ENCODE measurements around the gene ICAM2. TPM values are rescaled to one million over a fixed set of nuclear protein-coding genes. Genes with fewer than 3 reads are reported as not detected.

The ICAM2 gene
- total RNA-seq, 1 donor from 2014 or later = 43.3 TPM

DNA sequence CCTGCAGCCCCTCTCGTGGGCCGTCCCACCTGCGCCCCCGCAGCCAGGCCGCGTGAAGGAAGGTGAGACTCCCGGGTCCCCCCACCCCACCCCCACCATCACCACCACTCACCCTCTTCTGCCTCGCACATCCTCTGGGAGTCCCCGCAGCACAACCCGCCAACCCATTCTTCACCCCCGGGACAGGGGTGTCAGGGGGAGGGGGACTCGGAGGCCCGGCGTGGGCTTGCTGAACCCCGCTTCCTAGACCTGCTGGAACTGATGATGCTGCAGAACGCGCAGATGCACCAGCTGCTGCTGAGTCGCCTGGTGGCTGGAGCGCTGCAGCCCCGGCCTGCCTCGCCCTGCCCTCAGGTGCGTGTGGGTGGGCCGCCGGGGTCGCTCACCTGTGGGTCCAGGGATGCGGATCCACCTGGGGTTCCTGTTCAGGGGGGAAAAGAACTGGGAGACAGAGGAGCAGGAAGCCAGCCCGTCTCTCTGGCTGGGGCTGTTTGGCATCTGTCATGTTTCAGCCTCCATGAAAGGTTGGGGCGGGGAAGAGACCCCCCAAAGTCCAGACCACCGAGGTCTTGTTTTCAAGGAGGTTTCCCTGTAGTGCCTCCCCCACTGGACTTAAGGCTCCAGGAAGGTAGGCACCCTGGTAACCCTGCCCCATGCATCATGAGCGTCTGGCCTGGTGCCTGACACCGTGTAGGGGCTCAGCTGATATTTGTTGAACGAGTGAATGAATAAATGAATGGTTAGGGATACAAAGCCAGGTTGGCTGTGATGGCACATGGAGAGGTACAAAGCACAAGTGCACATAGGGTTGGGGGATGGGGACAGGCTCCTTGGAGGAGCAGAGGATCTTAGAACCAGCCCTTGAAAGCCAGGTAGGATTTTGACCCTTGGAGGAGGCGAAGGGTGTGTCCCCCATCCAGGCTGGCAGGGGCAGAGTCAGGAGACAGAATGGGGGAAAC is 21.4 kb downstream of the ICAM2 start:
- peak overlapping the region in 1 of 3 donors; percentile 33 for H3K9ac ChIP-seq (ENCODE audit: low read depth in 1 of 3, low read length in 3 of 3)
- no peak overlapping the region for H3K27ac ChIP-seq (ENCODE audit: low read depth, low read length)
- no peaks in the 10 kb centered on the region for H3K9me3 ChIP-seq (ENCODE audit: control insufficient read depth in 3 of 3, low read length in 3 of 3)
- H3K36me3 ChIP-seq (ENCODE audit: control insufficient read depth in 3 of 3, insufficient read depth in 3 of 3, low read length in 3 of 3) = peaks cover 0 to 3% (median 0%) of the 10 kb centered on the region in 3 donors
- H3K27me3 ChIP-seq (ENCODE audit: control insufficient read depth in 3 of 3, insufficient read depth in 3 of 3, low read length in 3 of 3) = peaks cover 20 to 54% (median 38%) of the 10 kb centered on the region in 3 donors
- peak overlapping the region in 1 of 3 donors; percentile 62 for H3K4me3 ChIP-seq (ENCODE audit: low read length in 3 of 3)
- peaks cover 10 to 26% (median 23%) of the 10 kb centered on the region in 3 donors for H3K4me1 ChIP-seq (ENCODE audit: control insufficient read depth in 3 of 3, insufficient read depth in 3 of 3, low read length in 3 of 3)

DNA sequence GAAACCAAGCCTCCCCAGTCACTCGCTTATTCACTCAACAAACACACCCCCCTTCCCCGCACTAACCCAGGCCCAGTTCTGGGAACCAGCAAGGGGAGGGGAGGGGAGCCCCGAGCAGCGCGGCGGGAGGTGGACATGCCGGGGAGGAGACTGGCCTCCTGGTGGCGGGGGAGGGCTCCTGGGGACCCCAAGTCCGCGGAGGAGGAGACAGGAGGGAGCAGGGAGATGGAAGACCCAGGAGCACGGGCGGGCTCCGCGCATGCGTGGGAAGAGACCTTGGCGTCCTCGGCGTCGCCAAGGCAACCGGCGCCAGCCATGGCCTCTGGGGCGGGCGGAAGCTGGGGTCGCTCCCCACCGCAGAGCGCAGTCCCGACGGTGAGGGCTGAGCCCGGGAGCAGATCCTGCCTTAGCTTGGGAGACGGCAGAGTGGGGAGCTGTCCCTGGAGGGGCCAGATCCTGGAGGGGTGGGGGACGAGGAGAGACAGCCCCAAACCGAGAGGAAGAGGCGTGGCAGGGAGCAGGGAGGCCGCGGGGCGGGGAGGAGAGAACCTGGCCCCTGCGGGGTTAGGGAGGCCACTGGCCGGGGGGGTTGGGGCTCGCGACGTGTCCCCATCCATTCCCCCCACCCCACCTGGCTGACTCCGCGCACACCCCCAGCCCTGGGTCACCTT is 22.2 kb downstream of the ICAM2 start, which contains the start of gene PRR29:
Gene PRR29 (plus strand): TSS at position 302 of the 671 bp plus-strand sequence. CDS start 14 bp downstream, at position 316.
- peak within 1 kb of the TSS in 2 of 3 donors; percentile 34 to 69 for H3K9ac ChIP-seq (ENCODE audit: low read depth in 1 of 3, low read length in 3 of 3)
- peak within 1 kb of the TSS; percentile 52 for H3K27ac ChIP-seq (ENCODE audit: low read depth, low read length)

DNA sequence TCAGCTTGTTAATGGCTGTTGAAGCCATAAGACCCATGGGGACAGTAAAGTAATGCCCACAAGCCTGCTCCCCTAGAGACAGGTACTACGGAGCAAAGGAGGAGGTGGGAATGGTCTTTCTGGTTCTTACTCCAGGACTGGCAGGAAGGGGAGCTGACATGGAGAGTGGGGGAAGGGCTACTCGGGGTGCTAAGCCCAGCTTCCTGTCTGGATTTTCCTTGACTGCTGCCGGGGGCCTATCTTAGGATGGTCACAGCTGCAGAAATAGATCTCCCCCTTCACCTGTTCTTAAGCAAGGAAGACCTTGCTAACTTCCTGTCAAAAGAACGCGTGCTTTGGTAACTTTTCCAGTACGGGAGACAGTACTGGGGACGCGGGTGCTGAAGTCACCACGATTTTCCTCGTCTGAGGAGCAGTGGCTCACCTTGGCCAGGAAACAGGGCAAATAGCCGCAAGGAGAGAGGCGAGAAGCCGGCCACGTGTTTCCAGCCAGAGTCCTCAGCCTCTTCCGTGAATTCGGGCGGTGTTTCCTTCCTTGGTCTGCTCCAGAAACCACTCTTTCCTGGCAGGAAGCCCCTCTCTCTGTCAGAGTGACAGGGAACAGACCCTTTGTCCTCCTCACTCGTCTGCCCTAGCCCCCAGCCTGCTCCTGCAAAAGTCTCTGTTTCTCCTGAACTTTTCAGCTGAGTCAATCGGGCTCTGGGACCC is 22.9 kb downstream of the ICAM2 start:
- H3K9me3 ChIP-seq (ENCODE audit: control insufficient read depth in 3 of 3, low read length in 3 of 3) = no peaks in the 10 kb centered on the region
- H3K27me3 ChIP-seq (ENCODE audit: control insufficient read depth in 3 of 3, insufficient read depth in 3 of 3, low read length in 3 of 3) = peaks cover 15 to 47% (median 32%) of the 10 kb centered on the region in 3 donors
- H3K36me3 ChIP-seq (ENCODE audit: control insufficient read depth in 3 of 3, insufficient read depth in 3 of 3, low read length in 3 of 3) = peaks cover 0 to under 1% (median 0%) of the 10 kb centered on the region in 3 donors
- H3K4me3 ChIP-seq (ENCODE audit: low read length in 3 of 3) = peak overlapping the region in 2 of 3 donors; percentile 62 to 72
- H3K4me1 ChIP-seq (ENCODE audit: control insufficient read depth in 3 of 3, insufficient read depth in 3 of 3, low read length in 3 of 3) = peaks cover 10 to 23% (median 21%) of the 10 kb centered on the region in 3 donors
- peak overlapping the region in 2 of 3 donors; percentile 34 to 50 for H3K9ac ChIP-seq (ENCODE audit: low read depth in 1 of 3, low read length in 3 of 3)
- H3K27ac ChIP-seq (ENCODE audit: low read depth, low read length) = peak overlapping the region; percentile 52

More for the DNA sequence above, 22.2 kb downstream of the ICAM2 start, which contains the start of gene PRR29:
- Histone ChIP-seq H3K9me3 (ENCODE audit: control insufficient read depth in 3 of 3, low read length in 3 of 3) (no peaks in the 10 kb centered on the region), H3K4me3 (ENCODE audit: low read length in 3 of 3) (peak within 1 kb of the TSS; percentile 62 to 72 (median 62)), H3K27me3 (ENCODE audit: control insufficient read depth in 3 of 3, insufficient read depth in 3 of 3, low read length in 3 of 3) (peaks cover 19 to 47% (median 34%) of the 10 kb centered on the region in 3 donors), H3K4me1 (ENCODE audit: control insufficient read depth in 3 of 3, insufficient read depth in 3 of 3, low read length in 3 of 3) (peaks cover 10 to 25% (median 23%) of the 10 kb centered on the region in 3 donors), H3K36me3 (ENCODE audit: control insufficient read depth in 3 of 3, insufficient read depth in 3 of 3, low read length in 3 of 3) (peaks cover 0 to 3% (median 0%) of the 10 kb centered on the region in 3 donors)

DNA sequence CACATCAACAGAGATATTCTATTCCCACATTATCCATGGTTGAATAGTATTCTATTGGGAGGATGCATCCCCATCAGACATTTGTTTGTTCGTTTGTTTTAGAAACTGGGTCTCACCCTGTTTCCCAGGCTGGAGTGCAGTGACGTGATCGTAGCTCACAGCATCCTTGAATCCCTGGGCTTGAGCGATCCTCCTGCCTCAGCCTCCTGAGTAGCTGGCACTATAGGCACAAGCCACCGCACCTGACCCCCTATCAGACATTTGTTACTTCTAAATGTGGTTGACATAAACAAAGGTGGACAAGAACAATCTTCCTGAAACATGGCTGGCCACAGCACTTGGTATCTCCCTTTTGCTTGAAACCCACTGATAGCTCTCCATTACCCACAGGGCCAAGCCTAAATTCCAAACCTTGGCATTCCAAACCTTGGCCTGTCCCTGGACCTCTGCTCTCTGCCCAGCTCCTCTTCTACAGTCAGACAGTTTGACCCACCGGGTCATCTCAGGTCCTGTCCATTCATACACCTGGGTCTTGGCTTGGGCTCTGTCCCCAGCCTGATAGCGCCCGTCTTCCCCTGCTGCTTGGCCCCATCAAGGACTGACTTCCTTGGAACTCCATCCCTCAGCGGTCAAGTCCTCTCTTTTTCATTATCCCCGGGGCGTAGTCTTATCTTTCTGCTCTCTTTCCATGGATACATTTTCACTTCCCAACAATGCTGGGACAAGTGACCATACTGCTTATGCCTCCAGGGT is 23.8 kb downstream of the ICAM2 start:
- peak overlapping the region; percentile 52 for H3K27ac ChIP-seq (ENCODE audit: low read depth, low read length)
- no peak overlapping the region for H3K9ac ChIP-seq (ENCODE audit: low read depth in 1 of 3, low read length in 3 of 3)
- H3K4me1 ChIP-seq (ENCODE audit: control insufficient read depth in 3 of 3, insufficient read depth in 3 of 3, low read length in 3 of 3) = peaks cover 10 to 23% (median 20%) of the 10 kb centered on the region in 3 donors
- peaks cover 15 to 44% (median 28%) of the 10 kb centered on the region in 3 donors for H3K27me3 ChIP-seq (ENCODE audit: control insufficient read depth in 3 of 3, insufficient read depth in 3 of 3, low read length in 3 of 3)
- no peak overlapping the region for H3K4me3 ChIP-seq (ENCODE audit: low read length in 3 of 3)
- no peaks in the 10 kb centered on the region for H3K9me3 ChIP-seq (ENCODE audit: control insufficient read depth in 3 of 3, low read length in 3 of 3)
- no peaks in the 10 kb centered on the region for H3K36me3 ChIP-seq (ENCODE audit: control insufficient read depth in 3 of 3, insufficient read depth in 3 of 3, low read length in 3 of 3)

DNA sequence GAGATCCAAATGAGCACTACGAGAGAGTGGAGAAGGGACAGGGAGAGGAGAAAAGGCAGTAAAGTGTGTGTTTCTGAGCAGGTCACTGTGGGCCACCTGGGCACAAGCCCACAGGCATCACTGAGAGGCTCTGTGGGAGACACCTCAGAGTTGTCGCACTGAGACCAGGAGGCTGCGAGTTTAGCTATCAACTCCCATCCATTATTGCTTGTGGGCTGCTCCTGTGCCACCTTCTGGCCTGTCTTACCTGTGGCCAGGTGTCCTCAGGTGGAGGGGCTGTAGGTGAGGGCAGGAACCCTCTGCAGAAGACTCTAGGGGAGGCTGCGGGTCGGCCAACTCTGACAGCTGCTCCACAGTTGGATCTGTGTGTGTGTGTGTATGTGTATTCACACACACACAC is 24.8 kb downstream of the ICAM2 start:
- Histone ChIP-seq H3K27ac (ENCODE audit: low read depth, low read length) (no peak overlapping the region), H3K4me3 (ENCODE audit: low read length in 3 of 3) (no peak overlapping the region), H3K27me3 (ENCODE audit: control insufficient read depth in 3 of 3, insufficient read depth in 3 of 3, low read length in 3 of 3) (peaks cover 17 to 37% (median 28%) of the 10 kb centered on the region in 3 donors), H3K36me3 (ENCODE audit: control insufficient read depth in 3 of 3, insufficient read depth in 3 of 3, low read length in 3 of 3) (no peaks in the 10 kb centered on the region), H3K9ac (ENCODE audit: low read depth in 1 of 3, low read length in 3 of 3) (no peak overlapping the region), H3K4me1 (ENCODE audit: control insufficient read depth in 3 of 3, insufficient read depth in 3 of 3, low read length in 3 of 3) (peaks cover 12 to 26% (median 22%) of the 10 kb centered on the region in 3 donors), H3K9me3 (ENCODE audit: control insufficient read depth in 3 of 3, low read length in 3 of 3) (no peaks in the 10 kb centered on the region)

DNA sequence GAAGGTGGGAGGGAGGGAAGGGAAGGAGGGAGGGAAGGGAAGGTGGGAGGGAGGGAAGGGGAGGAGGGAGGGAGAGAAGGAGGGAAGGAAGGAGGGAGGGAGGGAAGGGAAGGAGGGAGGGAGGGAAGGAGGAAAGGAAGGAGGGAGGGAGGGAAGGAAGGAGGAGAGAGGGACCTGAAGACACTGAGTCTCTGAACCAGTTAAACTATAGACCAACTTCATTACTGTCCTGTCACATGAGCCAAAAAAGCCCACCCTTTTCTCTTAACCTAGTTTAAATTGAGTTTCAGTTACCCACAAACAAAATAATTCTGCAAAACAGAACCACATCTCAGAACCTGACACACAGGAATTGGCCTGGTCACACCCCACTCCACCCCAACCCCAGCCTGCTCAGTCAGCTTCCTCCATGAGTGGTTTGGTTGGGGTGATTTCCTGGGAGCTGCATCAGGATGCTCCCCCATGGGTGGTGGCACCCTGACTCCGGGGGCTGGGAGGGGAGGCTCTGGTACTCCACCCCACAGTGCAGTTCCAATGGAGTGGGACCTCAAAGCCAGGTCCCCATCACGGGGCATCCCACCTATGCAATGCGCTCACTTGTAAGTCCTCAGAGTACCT is 27.0 kb downstream of the ICAM2 start:
- Histone ChIP-seq H3K9me3 (ENCODE audit: control insufficient read depth in 3 of 3, low read length in 3 of 3) (no peaks in the 10 kb centered on the region), H3K9ac (ENCODE audit: low read depth in 1 of 3, low read length in 3 of 3) (no peak overlapping the region), H3K4me1 (ENCODE audit: control insufficient read depth in 3 of 3, insufficient read depth in 3 of 3, low read length in 3 of 3) (peaks cover 19 to 30% (median 27%) of the 10 kb centered on the region in 3 donors), H3K36me3 (ENCODE audit: control insufficient read depth in 3 of 3, insufficient read depth in 3 of 3, low read length in 3 of 3) (no peaks in the 10 kb centered on the region), H3K27ac (ENCODE audit: low read depth, low read length) (no peak overlapping the region), H3K27me3 (ENCODE audit: control insufficient read depth in 3 of 3, insufficient read depth in 3 of 3, low read length in 3 of 3) (peaks cover 4 to 22% (median 13%) of the 10 kb centered on the region in 3 donors), H3K4me3 (ENCODE audit: low read length in 3 of 3) (no peak overlapping the region)

DNA sequence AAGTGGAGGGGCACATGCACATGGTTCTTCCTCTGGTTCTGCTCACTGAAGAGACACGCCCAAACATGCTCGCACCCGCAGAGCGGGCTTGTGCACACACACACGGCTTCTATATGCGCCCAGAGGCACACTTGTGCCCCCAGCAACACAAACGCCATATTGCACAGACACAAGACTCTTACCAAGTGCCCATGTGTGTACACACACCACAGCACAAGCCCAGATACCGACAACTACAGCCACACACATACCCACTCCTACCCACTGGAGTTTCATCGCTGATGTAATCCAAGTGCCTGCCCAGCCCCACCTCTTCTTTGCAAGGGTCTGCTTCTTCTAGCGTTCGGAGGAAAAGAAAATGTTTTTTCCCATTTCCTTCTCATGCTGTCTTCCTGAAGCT is 28.8 kb downstream of the ICAM2 start:
- no peak overlapping the region for H3K9ac ChIP-seq (ENCODE audit: low read depth in 1 of 3, low read length in 3 of 3)
- no peaks in the 10 kb centered on the region for H3K9me3 ChIP-seq (ENCODE audit: control insufficient read depth in 3 of 3, low read length in 3 of 3)
- H3K27ac ChIP-seq (ENCODE audit: low read depth, low read length) = no peak overlapping the region
- H3K27me3 ChIP-seq (ENCODE audit: control insufficient read depth in 3 of 3, insufficient read depth in 3 of 3, low read length in 3 of 3) = peaks cover 0 to 4% (median 4%) of the 10 kb centered on the region in 3 donors
- H3K36me3 ChIP-seq (ENCODE audit: control insufficient read depth in 3 of 3, insufficient read depth in 3 of 3, low read length in 3 of 3) = peaks cover 0 to 2% (median 0%) of the 10 kb centered on the region in 3 donors
- H3K4me1 ChIP-seq (ENCODE audit: control insufficient read depth in 3 of 3, insufficient read depth in 3 of 3, low read length in 3 of 3) = peaks cover 24 to 31% (median 28%) of the 10 kb centered on the region in 3 donors
- no peak overlapping the region for H3K4me3 ChIP-seq (ENCODE audit: low read length in 3 of 3)

DNA sequence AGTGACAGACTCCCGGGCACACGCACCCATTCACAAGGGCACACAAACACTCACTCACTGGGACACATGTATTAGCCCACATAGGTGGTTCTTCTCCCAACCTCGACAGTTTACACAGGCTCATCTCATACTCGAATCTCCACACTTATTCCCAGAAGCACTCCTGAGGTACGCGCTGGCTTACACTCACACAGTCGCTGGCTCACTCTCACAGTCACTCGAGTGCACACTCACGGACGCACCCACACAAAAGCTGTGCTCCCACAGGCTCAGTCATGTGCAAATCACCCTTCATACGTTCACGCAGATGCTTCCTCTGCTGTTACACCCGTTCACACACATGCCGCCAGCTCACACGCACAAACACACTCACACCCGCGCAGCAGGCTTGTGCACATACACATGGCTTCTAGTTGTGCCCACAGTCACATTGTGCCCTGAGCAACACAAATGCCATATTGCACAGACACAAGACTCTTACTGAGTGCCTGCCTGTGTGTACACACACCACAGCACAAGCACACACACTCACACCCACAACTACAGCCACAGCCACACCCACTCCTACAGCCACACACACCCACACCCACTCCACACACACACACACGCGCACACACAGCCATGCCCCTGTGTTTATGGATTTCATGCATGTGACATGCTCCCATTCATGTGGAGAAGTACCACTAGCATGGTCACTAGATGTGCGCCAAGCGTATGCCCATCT is 30.6 kb downstream of the ICAM2 start:
- H3K36me3 ChIP-seq (ENCODE audit: control insufficient read depth in 3 of 3, insufficient read depth in 3 of 3, low read length in 3 of 3) = peaks cover 0 to 2% (median 0%) of the 10 kb centered on the region in 3 donors
- H3K9me3 ChIP-seq (ENCODE audit: control insufficient read depth in 3 of 3, low read length in 3 of 3) = no peaks in the 10 kb centered on the region
- peaks cover 0 to 4% (median 0%) of the 10 kb centered on the region in 3 donors for H3K27me3 ChIP-seq (ENCODE audit: control insufficient read depth in 3 of 3, insufficient read depth in 3 of 3, low read length in 3 of 3)
- peak overlapping the region; percentile 87 to 93 (median 88) for H3K4me3 ChIP-seq (ENCODE audit: low read length in 3 of 3)
- H3K9ac ChIP-seq (ENCODE audit: low read depth in 1 of 3, low read length in 3 of 3) = peak overlapping the region; percentile 93 to 100 (median 99)
- peak overlapping the region; percentile 100 for H3K27ac ChIP-seq (ENCODE audit: low read depth, low read length)
- H3K4me1 ChIP-seq (ENCODE audit: control insufficient read depth in 3 of 3, insufficient read depth in 3 of 3, low read length in 3 of 3) = peaks cover 40 to 46% (median 44%) of the 10 kb centered on the region in 3 donors

Measured in skeletal muscle tissue (tissue), 4 donors.